HG03064 (cell line): ENCODE results near the gene LRRC3B.

Source experiments
- ATAC-seq: cut with Tn5 transposase; IDR thresholded peaks from one replicate; pipeline ENCODE4 v1.9.1; 2021; ENCODE audit warnings: low read depth; ENCODE audit not compliant: unreplicated experiment

Gene LRRC3B

GRCh38 chr3:26628915-26629314 is 6.3 kb downstream of the LRRC3B start:
- no peak for ATAC-seq

GRCh38 chr3:26630669-26631389 is 8.3 kb downstream of the LRRC3B start:
- ATAC-seq: no peak

DNA sequence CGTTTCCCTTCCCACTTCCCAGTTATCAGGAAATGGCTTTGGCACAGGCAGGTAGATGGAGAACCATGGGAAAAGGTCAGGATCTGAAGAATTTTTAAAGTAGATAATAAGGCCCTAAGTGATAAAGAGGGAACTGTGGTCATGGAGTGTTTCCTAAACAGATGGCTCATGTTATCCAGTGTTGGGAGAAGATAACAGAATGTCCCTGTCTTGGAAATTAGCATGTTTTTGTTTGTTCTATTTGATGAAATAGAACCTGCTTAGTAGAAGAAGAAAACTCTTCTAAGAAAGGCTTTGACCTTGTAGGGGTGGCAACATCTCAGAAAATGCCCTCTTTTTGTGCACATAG is 8.8 kb downstream of the LRRC3B start:
- ATAC-seq: no peak

DNA sequence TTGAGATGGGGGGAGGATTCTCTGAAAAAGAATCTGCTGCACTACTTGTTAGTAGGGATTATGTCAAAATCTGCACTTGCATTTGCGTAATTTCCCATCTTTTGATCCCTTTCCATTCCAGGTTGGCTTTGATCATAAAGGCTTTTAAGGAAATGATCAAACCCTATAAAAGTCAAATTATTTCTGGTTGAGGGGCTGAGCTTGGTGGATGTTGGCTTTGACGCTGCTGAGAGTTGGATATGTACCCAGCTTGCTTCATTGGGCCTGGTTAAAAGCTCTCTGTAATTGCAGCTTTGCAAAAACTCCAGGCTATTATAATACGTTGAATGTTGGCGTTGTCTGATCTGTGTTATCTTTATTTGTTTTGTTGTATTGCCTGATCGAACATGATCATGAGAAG is 12.0 kb downstream of the LRRC3B start:
- ATAC-seq: no peak

DNA sequence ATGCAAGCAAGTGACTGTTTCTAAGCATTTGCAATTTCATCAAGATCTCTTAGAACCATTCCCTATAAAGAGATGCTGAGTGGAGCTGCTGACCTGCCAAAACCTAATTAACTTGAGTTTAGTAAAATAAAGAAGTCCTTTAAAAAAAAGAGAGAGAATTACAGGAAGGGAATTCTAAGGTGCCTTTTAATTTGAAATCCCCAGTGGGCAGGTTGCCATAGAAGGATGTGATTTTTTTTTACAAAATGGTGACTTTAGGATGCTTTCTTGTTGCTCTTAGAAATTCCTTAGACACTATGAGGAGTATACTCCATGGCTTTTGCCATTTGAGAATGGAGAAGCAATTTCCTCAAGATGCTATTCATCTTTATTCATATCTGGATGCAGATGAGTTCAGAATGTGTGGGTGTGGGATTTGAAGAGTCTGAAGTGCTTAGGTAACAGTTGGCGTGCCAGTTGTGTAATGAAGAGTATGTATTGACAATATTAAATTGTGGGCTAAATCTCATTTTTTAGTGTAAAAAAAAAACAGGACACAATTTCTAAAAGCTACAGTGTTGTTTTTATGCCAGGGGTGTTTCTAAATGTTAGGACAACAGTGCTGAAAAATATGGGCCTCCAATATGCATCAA is 13.6 kb downstream of the LRRC3B start:
- ATAC-seq: no peak

GRCh38 chr3:26637698-26638097 is 15.1 kb downstream of the LRRC3B start:
- ATAC-seq: no peak

DNA sequence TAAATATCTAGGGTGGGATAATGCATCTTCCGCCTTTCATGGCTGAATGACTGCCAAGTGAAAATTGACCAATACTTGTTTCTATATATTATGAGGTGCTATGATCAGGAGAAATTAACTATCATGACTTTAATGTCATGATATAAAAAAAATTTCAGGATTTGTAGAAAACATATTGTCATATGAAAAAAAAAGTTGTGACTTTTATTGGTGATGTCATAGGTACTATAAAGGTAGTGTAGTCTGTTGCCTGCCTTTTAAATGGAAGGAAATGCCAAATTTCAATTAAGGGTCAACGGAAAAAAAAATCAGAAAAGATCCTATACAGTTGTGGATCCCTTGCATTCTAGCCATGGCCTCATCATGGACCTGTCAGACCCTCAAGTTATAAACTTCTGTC is 15.5 kb downstream of the LRRC3B start:
- no peak for ATAC-seq

- no peak for ATAC-seq
Measured at GRCh38 chr3:26639339-26639738, 16.8 kb downstream of the LRRC3B start.

DNA sequence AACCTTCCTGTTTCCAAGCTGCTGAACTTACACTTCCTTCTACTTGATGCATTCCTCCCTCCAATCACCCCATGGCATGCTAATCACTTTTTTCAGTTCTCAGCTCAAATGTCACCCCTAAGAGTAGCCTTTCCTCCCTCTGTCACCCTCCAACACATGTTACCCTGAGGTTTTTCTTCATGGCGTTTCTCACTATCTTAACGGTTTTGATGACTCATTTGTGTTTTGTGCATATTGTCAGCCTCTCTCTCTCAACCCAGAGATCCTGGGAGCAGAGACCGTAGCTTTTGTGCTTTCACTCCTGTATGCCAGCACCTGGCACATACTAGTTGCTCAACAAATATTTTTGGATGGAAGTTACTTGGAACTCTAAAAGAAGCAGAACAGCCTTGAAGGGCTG is 24.5 kb downstream of the LRRC3B start:
- no peak for ATAC-seq

DNA sequence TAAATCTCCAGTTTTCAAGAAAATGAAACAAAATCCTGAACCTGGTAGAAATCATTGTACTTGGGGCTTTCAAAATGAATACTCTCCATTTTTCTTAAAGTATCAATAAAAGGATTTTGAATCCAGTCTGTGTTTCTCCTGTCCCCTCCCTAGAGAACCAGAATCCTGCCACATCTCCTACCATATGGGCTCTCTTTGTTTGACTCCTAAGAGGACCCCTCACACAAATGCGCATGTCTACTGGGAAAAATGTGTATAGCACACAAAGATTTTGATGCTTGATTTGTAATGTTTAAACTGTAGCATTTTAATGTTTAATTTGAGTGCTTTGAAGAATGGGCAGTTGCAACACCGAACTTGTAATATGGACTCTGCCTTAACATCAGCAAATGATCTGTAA is 25.9 kb downstream of the LRRC3B start:
- ATAC-seq: no peak

DNA sequence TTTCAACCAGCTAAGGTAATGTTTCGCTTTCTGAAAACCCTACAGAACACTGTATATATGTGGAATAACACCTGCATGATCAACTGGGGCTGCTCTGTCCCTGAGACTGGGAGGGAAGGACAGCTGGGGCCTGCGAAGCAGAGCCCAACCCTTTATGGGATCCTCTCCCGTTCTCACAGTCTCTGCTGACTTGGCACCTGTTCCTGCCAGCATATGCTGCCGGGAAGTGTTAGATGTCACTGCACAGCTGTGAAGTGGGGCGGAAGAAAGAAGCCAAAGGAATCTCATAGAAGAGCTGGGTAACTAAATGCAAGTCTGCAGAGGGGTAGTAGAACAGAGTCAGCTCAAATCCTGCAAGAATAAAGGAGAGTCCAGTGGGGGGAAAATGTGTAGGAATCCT is 29.6 kb downstream of the LRRC3B start:
- ATAC-seq: no peak

GRCh38 chr3:26653811-26654425 is 31.3 kb downstream of the LRRC3B start:
- no peak for ATAC-seq

DNA sequence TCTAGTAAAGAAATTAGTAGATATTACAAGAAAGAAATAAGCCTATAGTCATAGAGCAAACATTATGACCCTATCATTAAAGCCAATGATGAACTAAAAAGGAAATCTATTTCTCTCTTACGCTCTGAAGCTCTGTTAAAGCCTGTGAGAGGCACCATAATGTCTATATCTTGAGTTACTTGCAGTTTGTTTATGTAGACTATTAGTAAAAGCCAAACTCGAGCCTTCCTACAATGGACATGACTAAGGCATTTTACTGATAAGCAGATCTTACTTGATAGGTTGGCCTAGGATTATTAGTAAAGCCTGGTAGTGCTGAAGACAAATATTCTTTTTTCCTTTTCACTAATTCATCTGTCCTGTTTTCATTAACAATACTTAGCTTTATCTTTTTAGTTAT is 32.7 kb downstream of the LRRC3B start:
- ATAC-seq: no peak

DNA sequence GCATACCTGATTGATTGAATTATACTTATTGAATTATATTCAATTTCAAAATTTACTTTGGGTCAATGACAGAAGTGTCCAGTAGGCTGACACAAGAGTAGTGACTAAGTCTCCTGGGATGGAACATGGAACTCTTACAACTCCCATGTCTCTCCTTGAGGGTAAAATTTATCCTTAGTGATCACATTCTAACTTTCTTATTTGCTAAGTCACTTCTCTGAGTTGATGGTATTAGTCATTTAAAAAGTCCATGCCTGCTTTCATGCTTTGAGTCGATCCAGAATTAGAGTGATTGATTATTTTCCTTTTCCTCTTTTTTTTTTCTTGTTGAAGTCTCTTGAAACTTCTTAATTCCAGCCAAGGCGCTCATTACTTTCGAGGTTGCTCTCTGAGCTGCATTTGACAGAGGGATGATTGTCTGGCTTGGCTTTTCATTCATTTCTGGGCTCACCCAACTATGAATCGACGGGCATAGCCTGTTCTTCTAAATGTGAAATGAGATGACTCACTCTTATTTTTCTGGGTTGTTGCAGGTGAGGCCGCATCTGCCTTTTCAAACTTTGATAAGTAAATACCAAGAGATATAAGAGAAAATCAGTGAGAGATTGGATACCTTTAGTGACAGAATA is 34.9 kb downstream of the LRRC3B start:
- ATAC-seq: no peak

GRCh38 chr3:26668171-26668570 is 45.6 kb downstream of the LRRC3B start:
- no peak for ATAC-seq

DNA sequence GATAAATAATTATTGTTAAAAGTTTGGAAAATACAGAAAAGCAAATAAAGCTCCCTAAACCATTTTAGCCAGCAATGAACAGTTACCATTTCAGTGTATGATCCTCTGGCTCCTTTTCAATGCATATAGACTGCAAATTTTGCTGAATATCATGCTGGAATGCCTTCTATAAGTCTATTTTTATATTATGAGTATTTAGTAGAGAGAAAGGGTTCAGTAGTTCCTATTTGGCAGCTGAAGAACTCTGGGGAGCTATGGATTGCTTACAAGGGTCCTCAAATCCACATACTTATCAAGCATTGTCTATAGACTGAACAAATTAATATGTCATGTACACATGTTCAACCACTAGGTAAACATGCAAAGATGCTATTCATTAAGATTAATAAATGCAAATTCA is 46.1 kb downstream of the LRRC3B start:
- ATAC-seq: no peak

GRCh38 chr3:26675336-26675735 is 52.8 kb downstream of the LRRC3B start:
- ATAC-seq: no peak

DNA sequence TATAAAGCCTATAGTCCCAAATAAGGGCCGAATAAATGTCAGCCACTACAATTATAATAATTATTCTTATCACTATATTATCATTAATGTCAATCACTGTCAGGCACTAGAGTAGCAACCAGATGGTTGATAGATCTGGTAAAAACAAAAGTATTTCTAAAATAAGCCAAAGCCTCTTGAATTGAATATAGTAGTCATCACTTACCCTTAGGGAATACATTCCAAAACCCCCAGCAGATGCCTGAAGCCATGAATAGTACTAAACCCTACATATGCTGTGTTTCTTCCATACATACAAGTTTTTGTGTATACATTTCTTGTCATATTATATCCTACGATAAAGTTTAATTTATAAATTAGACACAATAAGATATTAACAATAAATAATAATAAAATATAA is 59.1 kb downstream of the LRRC3B start:
- ATAC-seq: no peak

DNA sequence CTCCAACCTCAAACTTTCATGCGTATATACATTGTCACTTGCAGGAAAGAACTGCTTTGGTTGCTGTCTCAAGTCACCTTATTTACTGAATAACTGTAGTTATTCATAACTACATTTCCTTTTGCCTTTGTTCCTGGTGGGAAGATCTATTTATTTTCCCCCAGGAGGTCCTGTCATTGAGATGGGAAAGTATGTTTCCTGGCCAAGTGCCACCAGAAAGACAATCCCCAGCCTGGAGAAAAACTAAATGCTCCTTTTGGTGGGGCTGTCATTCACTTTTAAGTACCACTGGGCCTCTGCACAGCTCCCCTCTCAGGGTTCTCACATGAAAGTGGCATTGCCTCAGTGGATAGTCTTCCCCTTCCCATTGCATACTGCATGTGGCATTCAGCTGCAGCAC is 59.8 kb downstream of the LRRC3B start:
- ATAC-seq: no peak

DNA sequence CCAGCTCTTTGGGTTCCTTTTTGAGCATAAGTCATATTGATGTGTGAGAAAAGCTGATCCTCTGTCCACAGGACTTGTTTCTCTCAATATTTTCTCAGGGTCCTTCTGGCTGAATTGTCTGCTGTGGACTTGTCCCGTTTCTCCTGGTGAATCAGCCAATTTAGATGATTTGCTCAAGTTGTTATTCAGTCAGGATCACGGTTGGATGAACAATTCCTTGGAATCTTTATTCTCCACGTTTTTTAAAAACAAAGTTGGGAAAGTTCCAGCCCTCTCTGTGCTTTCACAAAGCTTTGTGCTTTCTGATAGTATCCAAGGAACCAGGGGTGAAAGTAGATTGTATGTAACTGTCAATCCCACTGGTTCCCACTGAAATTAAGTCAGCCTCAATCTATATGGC is 61.3 kb downstream of the LRRC3B start:
- no peak for ATAC-seq

GRCh38 chr3:26687466-26687865 is 64.9 kb downstream of the LRRC3B start:
- no peak for ATAC-seq

GRCh38 chr3:26699553-26699952 is 77.0 kb downstream of the LRRC3B start:
- ATAC-seq: no peak
